CD4-positive, CD25-positive, alpha-beta regulatory T cell (primary cell): ENCODE measurements around the gene MUC6. TPM values are rescaled to one million over a fixed set of nuclear protein-coding genes. Genes with fewer than 3 reads are reported as not detected.

Experiments used
- ATAC-seq, 2 donors: fragments of 150-1000 bp; cut with Tn5 transposase; one replicate each; pipeline ENCODE4 v1.10.0; 2021; ENCODE audit warnings: low read depth in 2 of 2, moderate number of reproducible peaks in 2 of 2, moderate library complexity in 1 of 2
- DNase-seq, 3 donors: peaks; one replicate each; pipeline versions ENCODE4 v3.0.0 to v3.0.0-alpha.2; 2012 to 2022; ENCODE audit warnings: mixed read lengths in 1 of 3
- H3K27ac ChIP-seq: one replicate; pipeline ENCODE4 v1.7.0; 2013; ENCODE audit warnings: mild to moderate bottlenecking, low read length; ENCODE audit not compliant: insufficient read depth, poor library complexity, severe bottlenecking
- H3K27me3 ChIP-seq: one replicate; pipeline ENCODE4 v1.7.0; 2013; ENCODE audit warnings: low read length; ENCODE audit not compliant: control insufficient read depth, insufficient read depth
- H3K36me3 ChIP-seq: one replicate; pipeline ENCODE4 v1.7.0; 2013; ENCODE audit warnings: mild to moderate bottlenecking, low read length, moderate library complexity; ENCODE audit not compliant: control insufficient read depth, insufficient read depth
- H3K4me1 ChIP-seq: 2 replicates; pipeline ENCODE4 v1.7.0; 2013; ENCODE audit warnings: mild to moderate bottlenecking, low read length; ENCODE audit not compliant: insufficient read depth, control insufficient read depth, poor library complexity, severe bottlenecking
- H3K4me3 ChIP-seq: one replicate; pipeline ENCODE4 v1.7.0; 2013; ENCODE audit warnings: low read depth, mild to moderate bottlenecking, low read length, moderate library complexity
- H3K9me3 ChIP-seq, 2 experiments: 1 replicate in 1 of 2; 2 replicates in 1 of 2; pipeline ENCODE4 v1.7.0; 2013; ENCODE audit warnings: low read length in 2 of 2, mild to moderate bottlenecking in 1 of 2, moderate library complexity in 1 of 2; ENCODE audit not compliant: control insufficient read depth in 2 of 2
- H3K27ac Mint-ChIP-seq, 3 donors: one replicate each; pipeline ENCODE4 v1.8.0; 2020 to 2022; ENCODE audit warnings: mild to moderate bottlenecking in 3 of 3, mixed read lengths in 3 of 3, moderate library complexity in 2 of 3
- H3K27me3 Mint-ChIP-seq: one replicate; pipeline ENCODE4 v1.8.0; 2022; ENCODE audit warnings: mild to moderate bottlenecking, mixed read lengths
- H3K36me3 Mint-ChIP-seq: one replicate; pipeline ENCODE4 v1.8.0; 2020; ENCODE audit warnings: mixed read lengths
- H3K4me1 Mint-ChIP-seq, 4 donors: one replicate each; pipeline ENCODE4 v1.8.0; 2020 to 2022; ENCODE audit warnings: mixed read lengths in 4 of 4, mild to moderate bottlenecking in 1 of 4
- H3K4me3 Mint-ChIP-seq, 4 donors: one replicate each; pipeline ENCODE4 v1.8.0; 2020 to 2022; ENCODE audit warnings: mild to moderate bottlenecking in 4 of 4, mixed read lengths in 4 of 4, moderate library complexity in 3 of 4
- H3K9me3 Mint-ChIP-seq, 7 donors: one replicate each; pipeline ENCODE4 v1.8.0; 2020 to 2022; ENCODE audit warnings: mixed read lengths in 7 of 7, mild to moderate bottlenecking in 3 of 7, moderate library complexity in 2 of 7
- polyA plus RNA-seq, 4 donors: library from polyadenylated mRNA; unstranded; fragments of 300-500 nt; fragmentation: Illumina TruSeq; gene quantifications; one replicate each; pipeline ENCODE4 v1.2.3, GENCODE V29; 2021
- total RNA-seq: library from RNA; stranded (reverse); gene quantifications from one replicate; pipeline ENCODE4 v1.2.3, GENCODE V29; 2022

MUC6 gene
- total and polyA plus RNA-seq, 5 donors from 2014 or later: 0.23 TPM; not detected in 4

- H3K4me1 Mint-ChIP-seq: peaks cover 0 to 2% (median 0%) of the 10 kb centered on the region in 4 donors
- no peaks in the 10 kb centered on the region for H3K27me3 Mint-ChIP-seq
- H3K4me1 ChIP-seq: no peaks in the 10 kb centered on the region
- peaks cover 21% of the 10 kb centered on the region for H3K36me3 Mint-ChIP-seq
- ATAC-seq: no peak
- H3K9me3 ChIP-seq: no peaks in the 10 kb centered on the region
- H3K27me3 ChIP-seq: no peaks in the 10 kb centered on the region
- H3K27ac ChIP-seq: no peak overlapping the region
- H3K9me3 Mint-ChIP-seq: no peaks in the 10 kb centered on the region
- no peak overlapping the region for H3K27ac Mint-ChIP-seq
- H3K4me3 Mint-ChIP-seq: no peak overlapping the region
- H3K4me3 ChIP-seq: no peak overlapping the region
- H3K36me3 ChIP-seq: peaks cover 68% of the 10 kb centered on the region
- DNase-seq: no peak
These were observed 52.0 kb downstream of the MUC6 start for GRCh38 chr11:984546-984945.

GRCh38 chr11:981764-982163 is 54.8 kb downstream of the MUC6 start:
- Histone ChIP-seq H3K36me3 (peaks cover 66% of the 10 kb centered on the region), H3K27me3 (no peaks in the 10 kb centered on the region), H3K4me3 (no peak overlapping the region), H3K27ac (no peak overlapping the region), H3K9me3 (no peaks in the 10 kb centered on the region), H3K4me1 (no peaks in the 10 kb centered on the region)
- H3K27me3 Mint-ChIP-seq: no peaks in the 10 kb centered on the region
- ATAC-seq (no peak), DNase-seq (no peak)
- peaks cover 21% of the 10 kb centered on the region for H3K36me3 Mint-ChIP-seq
- H3K27ac Mint-ChIP-seq: no peak overlapping the region
- H3K9me3 Mint-ChIP-seq: peaks cover 0 to 2% (median 0%) of the 10 kb centered on the region in 7 donors
- H3K4me1 Mint-ChIP-seq: peaks cover 0 to 5% (median 1%) of the 10 kb centered on the region in 4 donors
- no peak overlapping the region for H3K4me3 Mint-ChIP-seq

- no peak overlapping the region for H3K27ac ChIP-seq
- Mint-ChIP-seq H3K9me3 (peaks cover 0 to 2% (median 0%) of the 10 kb centered on the region in 7 donors), H3K27ac (no peak overlapping the region), H3K27me3 (no peaks in the 10 kb centered on the region), H3K4me3 (no peak overlapping the region), H3K4me1 (peaks cover 0 to 5% (median 2%) of the 10 kb centered on the region in 4 donors), H3K36me3 (peaks cover 18% of the 10 kb centered on the region)
- ATAC-seq: no peak
- no peak for DNase-seq
- H3K4me3 ChIP-seq: no peak overlapping the region
- H3K4me1 ChIP-seq: peaks cover 3% of the 10 kb centered on the region
- peaks cover 57% of the 10 kb centered on the region for H3K36me3 ChIP-seq
- H3K27me3 ChIP-seq: no peaks in the 10 kb centered on the region
- H3K9me3 ChIP-seq: no peaks in the 10 kb centered on the region
These were observed 55.8 kb downstream of the MUC6 start for GRCh38 chr11:980438-981357.

GRCh38 chr11:978781-979180 is 57.7 kb downstream of the MUC6 start:
- Mint-ChIP-seq H3K9me3 (peaks cover 0 to 2% (median 0%) of the 10 kb centered on the region in 7 donors), H3K27ac (no peak overlapping the region), H3K4me1 (peaks cover 0 to 5% (median 2%) of the 10 kb centered on the region in 4 donors), H3K27me3 (no peaks in the 10 kb centered on the region), H3K36me3 (peaks cover 16% of the 10 kb centered on the region), H3K4me3 (no peak overlapping the region)
- no peaks in the 10 kb centered on the region for H3K27me3 ChIP-seq
- DNase-seq: no peak
- H3K4me1 ChIP-seq: peaks cover 3% of the 10 kb centered on the region
- no peaks in the 10 kb centered on the region for H3K9me3 ChIP-seq
- H3K36me3 ChIP-seq: peaks cover 42% of the 10 kb centered on the region
- H3K4me3 ChIP-seq: no peak overlapping the region
- no peak overlapping the region for H3K27ac ChIP-seq
- ATAC-seq: no peak

- H3K9me3 ChIP-seq: no peaks in the 10 kb centered on the region
- H3K4me1 Mint-ChIP-seq: peaks cover 0 to 5% (median 2%) of the 10 kb centered on the region in 4 donors
- H3K27me3 ChIP-seq: no peaks in the 10 kb centered on the region
- peaks cover 18% of the 10 kb centered on the region for H3K36me3 Mint-ChIP-seq
- peaks cover 46% of the 10 kb centered on the region for H3K36me3 ChIP-seq
- H3K4me1 ChIP-seq: peaks cover 3% of the 10 kb centered on the region
- DNase-seq: no peak
- peaks cover 0 to 2% (median 0%) of the 10 kb centered on the region in 7 donors for H3K9me3 Mint-ChIP-seq
- no peak overlapping the region for H3K27ac ChIP-seq
- no peaks in the 10 kb centered on the region for H3K27me3 Mint-ChIP-seq
- H3K4me3 ChIP-seq: no peak overlapping the region
- no peak overlapping the region for H3K27ac Mint-ChIP-seq
- no peak overlapping the region for H3K4me3 Mint-ChIP-seq
- no peak for ATAC-seq
These were observed 58.4 kb downstream of the MUC6 start for GRCh38 chr11:977830-978720.

GRCh38 chr11:976431-977160 is 59.9 kb downstream of the MUC6 start:
- no peaks in the 10 kb centered on the region for H3K27me3 Mint-ChIP-seq
- H3K4me3 Mint-ChIP-seq: no peak overlapping the region
- ATAC-seq (no peak), DNase-seq (no peak)
- no peak overlapping the region for H3K27ac Mint-ChIP-seq
- H3K27ac ChIP-seq: no peak overlapping the region
- peaks cover 19% of the 10 kb centered on the region for H3K36me3 Mint-ChIP-seq
- peaks cover 0 to 2% (median 0%) of the 10 kb centered on the region in 7 donors for H3K9me3 Mint-ChIP-seq
- H3K9me3 ChIP-seq: no peaks in the 10 kb centered on the region
- H3K4me3 ChIP-seq: no peak overlapping the region
- peaks cover 3% of the 10 kb centered on the region for H3K4me1 ChIP-seq
- peaks cover 53% of the 10 kb centered on the region for H3K36me3 ChIP-seq
- H3K27me3 ChIP-seq: no peaks in the 10 kb centered on the region
- H3K4me1 Mint-ChIP-seq: peaks cover 0 to 5% (median under 1%) of the 10 kb centered on the region in 4 donors

- DNase-seq: peak in 1 of 3 donors; percentile 34
- Mint-ChIP-seq H3K27ac (peak overlapping the region in 1 of 3 donors; percentile 48), H3K36me3 (peaks cover 18% of the 10 kb centered on the region), H3K9me3 (peaks cover 0 to 2% (median 0%) of the 10 kb centered on the region in 7 donors), H3K4me3 (no peak overlapping the region), H3K4me1 (peaks cover 0 to 9% (median 4%) of the 10 kb centered on the region in 4 donors), H3K27me3 (no peaks in the 10 kb centered on the region)
- H3K4me3 ChIP-seq: no peak overlapping the region
- H3K4me1 ChIP-seq: peaks cover 4% of the 10 kb centered on the region
- ATAC-seq: no peak
- no peaks in the 10 kb centered on the region for H3K9me3 ChIP-seq
- no peaks in the 10 kb centered on the region for H3K27me3 ChIP-seq
- H3K27ac ChIP-seq: no peak overlapping the region
- H3K36me3 ChIP-seq: peaks cover 46% of the 10 kb centered on the region
These were observed 60.7 kb downstream of the MUC6 start for GRCh38 chr11:975827-976226.
